Measurements from ENCODE around the gene SLC44A3.

DNA sequence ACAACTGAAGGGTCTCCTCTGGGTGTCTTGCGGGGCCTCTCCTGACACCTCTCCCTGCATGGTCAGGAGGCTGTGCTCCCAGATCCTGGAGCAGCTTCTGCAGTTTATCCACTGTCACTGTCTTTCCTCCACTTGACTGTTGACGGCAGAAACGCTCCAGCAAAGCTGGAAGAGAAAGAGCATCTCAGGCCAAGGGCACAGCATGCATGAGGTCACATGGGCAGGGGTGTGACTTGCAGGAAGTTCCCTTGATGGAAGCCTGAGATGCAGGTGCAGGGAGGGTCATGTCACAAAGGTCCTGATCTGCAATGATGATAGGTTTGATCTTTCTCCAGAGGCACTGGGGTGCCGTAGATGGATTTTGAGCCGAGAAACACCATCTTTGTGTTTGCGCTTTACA, 23.3 kb downstream of the SLC44A3 start:
- TF ChIP-seq CTCF (IDR thresholded peaks at IDR 0.05) (no peak), POLR2A (IDR thresholded peaks at IDR 0.05) (no peak)

All from body of pancreas (tissue), 4 donors.